Sigmoid colon (tissue), 7 donors: Measurements from ENCODE around the gene MYL9. TPM values are rescaled to one million over a fixed set of nuclear protein-coding genes. Genes with fewer than 3 reads are reported as not detected.
A peak's percentile ranks its signal among the peaks of the same experiment; 100 is the strongest.

ENCODE experiments used
- DNase-seq: peaks from one replicate; pipeline ENCODE4 v3.0.0-alpha.2; 2019
- H3K27ac ChIP-seq, 4 donors: fragments of 200-600 bp; sonication (generic); one replicate each; pipeline ENCODE4 v1.5.1; 2016 to 2019; ENCODE audit warnings: mild to moderate bottlenecking in 1 of 4
- H3K27me3 ChIP-seq, 3 donors: fragments of 200-600 bp; sonication (generic); one replicate each; pipeline ENCODE4 v1.5.1; 2019; ENCODE audit warnings: mild to moderate bottlenecking in 1 of 3
- H3K36me3 ChIP-seq, 4 donors: fragments of 200-600 bp; sonication (generic); one replicate each; pipeline ENCODE4 v1.5.1; 2016 to 2019
- H3K4me1 ChIP-seq, 4 donors: fragments of 200-600 bp; sonication (generic); one replicate each; pipeline ENCODE4 v1.5.1; 2017 to 2019
- H3K4me3 ChIP-seq, 4 donors: fragments of 200-600 bp; sonication (generic); one replicate each; pipeline ENCODE4 v1.5.1; 2017 to 2019; ENCODE audit warnings: mild to moderate bottlenecking in 2 of 4, moderate library complexity in 1 of 4
- H3K9me3 ChIP-seq, 4 donors: fragments of 200-600 bp in 3 of 4; sonication (generic) in 3 of 4; one replicate each; pipeline versions ENCODE4 v1.5.1 to v1.6.1; 2013 to 2019
- CTCF ChIP-seq, 4 experiments: fragments of 450-650 bp in 3 of 4; fragments of 200-600 bp in 1 of 4; IDR thresholded peaks; one replicate each; pipeline ENCODE4 v1.5.1; 2016 to 2019; ENCODE audit warnings: antibody characterized with exemption in 4 of 4, mild to moderate bottlenecking in 3 of 4, moderate library complexity in 2 of 4
- EP300 ChIP-seq, 4 donors: sonication (generic); formaldehyde crosslinking; IDR thresholded peaks; one replicate each; pipeline ENCODE4 v1.6.1; 2017; ENCODE audit warnings: antibody characterized with exemption in 4 of 4
- POLR2A ChIP-seq, 2 donors: fragments of 450-650 bp; IDR thresholded peaks; one replicate each; pipeline ENCODE4 v1.6.1; 2016; ENCODE audit warnings: antibody characterized with exemption in 2 of 2, mild to moderate bottlenecking in 2 of 2, moderate library complexity in 2 of 2
- POLR2AphosphoS5 ChIP-seq, 4 donors: sonication (generic); formaldehyde crosslinking; IDR thresholded peaks; one replicate each; pipeline ENCODE4 v1.6.1; 2017; ENCODE audit warnings: antibody characterized with exemption in 4 of 4
- WGBS, 2 donors: extraction: QIAGEN DNeasy Blood & Tissue Kit; methylation state at CpG; one replicate each; pipeline ENCODE4 v1.1.7; 2013; 5-methylcytosine and 5-hydroxymethylcytosine counted together
- intact Hi-C: fragments of 100-400 bp; cut with DNase I; formaldehyde crosslinking; loops from one replicate; pipeline ENCODE4 v1.15.1; 2023
- polyA plus RNA-seq, 3 donors: library from polyadenylated mRNA; stranded (reverse); fragments of 200-250 nt; gene quantifications; one replicate each; pipeline ENCODE4 v1.2.3, GENCODE V29; 2013
- total RNA-seq, 4 donors: library from RNA; depleted of rRNA; stranded (reverse); fragments of >200 nt; gene quantifications; one replicate each; pipeline ENCODE4 v1.1.0, GENCODE V29; 2016
- donor health status: healthy with polysubstance abuse.
- donor health status: Bipolar disorder and iron deficiency.
- donor health status: healthy.

The MYL9 gene
- total and polyA plus RNA-seq, 7 donors: 26.4 to 2,082 (median 1,167) TPM

DNA sequence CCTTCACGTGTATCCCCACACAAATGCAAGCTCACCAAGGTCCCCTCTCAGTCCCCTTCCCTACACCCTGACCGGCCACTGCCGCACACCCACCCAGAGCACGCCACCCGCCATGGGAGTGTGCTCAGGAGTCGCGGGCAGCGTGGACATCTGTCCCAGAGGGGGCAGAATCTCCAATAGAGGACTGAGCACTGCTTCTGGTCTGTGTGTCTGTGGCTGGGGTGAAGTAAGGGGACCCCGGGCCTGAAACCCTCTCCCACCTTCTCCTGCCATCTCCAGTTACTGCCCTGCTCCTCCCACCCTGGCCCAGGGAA is 8.3 kb downstream of the MYL9 start:
- H3K36me3 ChIP-seq: peaks cover 21 to 53% (median 44%) of the 10 kb centered on the region in 4 donors
- no peak overlapping the region for H3K4me3 ChIP-seq
- H3K27me3 ChIP-seq: no peaks in the 10 kb centered on the region
- no peaks in the 10 kb centered on the region for H3K9me3 ChIP-seq
- DNase-seq: no peak
- TF ChIP-seq CTCF (IDR thresholded peaks at IDR 0.05) (no peak), POLR2AphosphoS5 (IDR thresholded peaks at IDR 0.05) (peak in 3 of 4 donors; percentile 55 to 86 (median 81)), POLR2A (IDR thresholded peaks at IDR 0.05) (no peak), EP300 (IDR thresholded peaks at IDR 0.05) (no peak)
- peak overlapping the region; percentile 70 to 100 (median 99) for H3K27ac ChIP-seq
- WGBS, 2 donors: 89 to 94% methylated on average over 9 of the region's 9 CpGs
- intact Hi-C loops: no loop called here
- peaks cover 2 to 62% (median 41%) of the 10 kb centered on the region in 4 donors for H3K4me1 ChIP-seq

- Histone ChIP-seq H3K27me3 (no peaks in the 10 kb centered on the region), H3K27ac (peak overlapping the region; percentile 70 to 100 (median 99)), H3K4me1 (peaks cover 2 to 56% (median 35%) of the 10 kb centered on the region in 4 donors), H3K36me3 (peaks cover 16 to 47% (median 39%) of the 10 kb centered on the region in 4 donors), H3K9me3 (no peaks in the 10 kb centered on the region), H3K4me3 (no peak overlapping the region)
- peak; percentile 78 for DNase-seq
- WGBS, 2 donors: 88% methylated on average over 16 of the region's 16 CpGs
- no peak for TF ChIP-seq EP300 (IDR thresholded peaks at IDR 0.05)
- no peak for TF ChIP-seq CTCF (IDR thresholded peaks at IDR 0.05)
- TF ChIP-seq POLR2A (IDR thresholded peaks at IDR 0.05): peak in 1 of 2 donors; percentile 12
- TF ChIP-seq POLR2AphosphoS5 (IDR thresholded peaks at IDR 0.05): peak in 3 of 4 donors; percentile 39 to 80 (median 79)
- intact Hi-C loops: no loop called here
Measured at GRCh38 chr20:36549942-36550789, 8.8 kb downstream of the MYL9 start.

DNA sequence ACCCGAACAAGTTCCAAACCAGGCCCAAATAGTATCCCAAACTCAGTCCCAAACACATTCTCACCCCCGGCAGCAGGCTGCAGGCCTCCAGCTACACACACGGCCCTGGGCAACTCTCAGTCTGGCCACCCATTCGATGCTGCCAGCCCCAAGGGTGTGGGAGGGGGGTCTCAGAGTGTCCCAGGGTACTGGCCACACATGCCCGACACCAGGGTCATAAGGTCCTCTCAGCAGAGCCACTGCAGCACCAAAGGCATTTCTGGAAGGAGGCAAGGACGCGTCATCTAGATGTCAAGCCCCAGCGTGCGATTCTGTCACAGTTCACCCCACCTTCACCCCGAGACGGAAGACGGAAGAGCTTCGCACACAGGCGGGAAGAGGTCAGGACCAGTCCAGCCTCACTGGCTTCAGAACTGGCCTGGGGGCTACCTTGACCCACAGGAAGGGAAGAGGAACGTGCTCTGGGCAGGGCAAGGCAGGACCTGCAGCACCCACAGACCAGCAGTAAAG is 9.5 kb downstream of the MYL9 start:
- intact Hi-C loops: no loop called here
- Histone ChIP-seq H3K4me3 (no peak overlapping the region), H3K36me3 (peaks cover 16 to 40% (median 33%) of the 10 kb centered on the region in 4 donors), H3K4me1 (peaks cover 2 to 49% (median 28%) of the 10 kb centered on the region in 4 donors), H3K27ac (peak overlapping the region; percentile 70 to 100 (median 99)), H3K27me3 (no peaks in the 10 kb centered on the region), H3K9me3 (no peaks in the 10 kb centered on the region)
- whole genome bisulfite sequencing, 2 donors: 81 to 83% methylated on average over 15 of the region's 15 CpGs
- peak; percentile 87 for DNase-seq
- no peak for TF ChIP-seq EP300 (IDR thresholded peaks at IDR 0.05)
- peak; percentile 51 to 97 (median 87) for TF ChIP-seq POLR2AphosphoS5 (IDR thresholded peaks at IDR 0.05)

DNA sequence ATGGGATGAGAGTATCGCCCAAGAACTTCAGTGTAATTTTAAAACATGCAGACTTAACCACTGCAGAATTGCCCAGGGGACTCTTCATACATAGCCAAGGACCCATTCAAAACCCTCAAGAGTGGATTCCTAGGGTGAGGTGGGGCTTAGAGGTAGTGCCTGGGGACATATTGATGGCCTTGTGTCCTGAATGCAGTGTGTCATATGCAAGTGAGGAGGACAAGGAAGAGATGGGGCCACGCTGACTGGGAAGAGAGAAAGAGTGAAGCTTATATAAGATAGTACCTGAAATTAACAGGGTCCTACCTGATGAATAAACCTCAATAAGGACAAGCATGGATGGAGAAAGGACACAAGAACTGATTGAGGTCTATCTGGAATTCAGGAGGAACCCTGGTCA is 13.9 kb downstream of the MYL9 start:
- TF ChIP-seq POLR2A (IDR thresholded peaks at IDR 0.05): no peak
- TF ChIP-seq POLR2AphosphoS5 (IDR thresholded peaks at IDR 0.05): peak in 3 of 4 donors; percentile 19 to 63 (median 46)
- Histone ChIP-seq H3K27ac (no peak overlapping the region), H3K9me3 (no peaks in the 10 kb centered on the region), H3K4me1 (peaks cover 0 to 17% (median 7%) of the 10 kb centered on the region in 4 donors), H3K4me3 (no peak overlapping the region), H3K36me3 (no peaks in the 10 kb centered on the region), H3K27me3 (no peaks in the 10 kb centered on the region)
- WGBS, 2 donors: 93 to 95% methylated on average over 2 of the region's 2 CpGs
- intact Hi-C loops: loop anchor here (5.0 kb wide), 2 partner anchors 37 to 197 kb away; no protein-coding TSS in a partner anchor
- DNase-seq: no peak

GRCh38 chr20:36562724-36563123 is 21.4 kb downstream of the MYL9 start:
- DNase-seq: no peak
- Histone ChIP-seq H3K4me3 (no peak overlapping the region), H3K27ac (no peak overlapping the region), H3K9me3 (no peaks in the 10 kb centered on the region), H3K4me1 (peaks cover 0 to 7% (median 0%) of the 10 kb centered on the region in 4 donors), H3K27me3 (no peaks in the 10 kb centered on the region), H3K36me3 (no peaks in the 10 kb centered on the region)
- intact Hi-C loops: no loop called here
- 83 to 88% methylated on average over 2 of the region's 2 CpGs for WGBS, 2 donors
- TF ChIP-seq POLR2AphosphoS5 (IDR thresholded peaks at IDR 0.05) (no peak), CTCF (IDR thresholded peaks at IDR 0.05) (no peak), EP300 (IDR thresholded peaks at IDR 0.05) (no peak), POLR2A (IDR thresholded peaks at IDR 0.05) (no peak)
